Fibroblast of mammary gland (primary cell): ENCODE data around the gene CA10.

Experiments used
- DNase-seq: peaks from one replicate; pipeline ENCODE4 v3.0.0-alpha.2; 2010; ENCODE audit warnings: low read depth
- H3K4me3 ChIP-seq: 2 replicates; pipeline ENCODE4 v1.5.1; 2011; ENCODE audit warnings: low read depth, mild to moderate bottlenecking, low read length, moderate library complexity; ENCODE audit not compliant: control insufficient read depth
- TF ChIP-seq, protein P1 (sequence below): conservative IDR thresholded peaks from 2 replicates; pipeline ENCODE4 v1.5.1; 2011; ENCODE audit warnings: low read depth, low read length, inconsistent platforms; ENCODE audit not compliant: control insufficient read depth, insufficient read depth

CA10 gene

GRCh38 chr17:52148288-52148968, 10.1 kb downstream of the CA10 start:
- TF ChIP-seq, protein P1, sequence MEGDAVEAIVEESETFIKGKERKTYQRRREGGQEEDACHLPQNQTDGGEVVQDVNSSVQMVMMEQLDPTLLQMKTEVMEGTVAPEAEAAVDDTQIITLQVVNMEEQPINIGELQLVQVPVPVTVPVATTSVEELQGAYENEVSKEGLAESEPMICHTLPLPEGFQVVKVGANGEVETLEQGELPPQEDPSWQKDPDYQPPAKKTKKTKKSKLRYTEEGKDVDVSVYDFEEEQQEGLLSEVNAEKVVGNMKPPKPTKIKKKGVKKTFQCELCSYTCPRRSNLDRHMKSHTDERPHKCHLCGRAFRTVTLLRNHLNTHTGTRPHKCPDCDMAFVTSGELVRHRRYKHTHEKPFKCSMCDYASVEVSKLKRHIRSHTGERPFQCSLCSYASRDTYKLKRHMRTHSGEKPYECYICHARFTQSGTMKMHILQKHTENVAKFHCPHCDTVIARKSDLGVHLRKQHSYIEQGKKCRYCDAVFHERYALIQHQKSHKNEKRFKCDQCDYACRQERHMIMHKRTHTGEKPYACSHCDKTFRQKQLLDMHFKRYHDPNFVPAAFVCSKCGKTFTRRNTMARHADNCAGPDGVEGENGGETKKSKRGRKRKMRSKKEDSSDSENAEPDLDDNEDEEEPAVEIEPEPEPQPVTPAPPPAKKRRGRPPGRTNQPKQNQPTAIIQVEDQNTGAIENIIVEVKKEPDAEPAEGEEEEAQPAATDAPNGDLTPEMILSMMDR, result no peak

GRCh38 chr17:52147872-52148271, 10.6 kb downstream of the CA10 start:
- H3K4me3 ChIP-seq, result no peak overlapping the region
- TF ChIP-seq, protein P1, result no peak
- no peak for DNase-seq

More at GRCh38 chr17:52148288-52148968, 10.1 kb downstream of the CA10 start:
- DNase-seq, result no peak
- H3K4me3 ChIP-seq, result no peak overlapping the region

DNA sequence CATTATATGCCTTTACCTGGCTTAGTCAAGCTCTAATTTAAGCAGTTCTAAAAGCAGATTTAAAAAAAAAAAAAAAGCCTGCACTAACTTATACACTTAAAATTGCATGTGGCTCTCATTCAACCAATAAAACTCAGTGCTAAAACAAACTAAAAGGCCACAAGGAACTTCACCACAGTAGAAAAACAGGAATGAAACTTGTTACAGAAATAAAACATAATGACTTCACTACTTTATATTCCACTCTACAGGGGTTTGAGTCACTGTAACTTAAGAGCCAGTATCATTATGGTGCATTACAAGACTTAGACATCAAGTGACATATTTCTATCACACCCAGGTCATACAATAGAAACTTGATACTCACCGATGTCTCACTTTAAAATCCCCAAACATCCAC, 11.1 kb downstream of the CA10 start:
- H3K4me3 ChIP-seq, result no peak overlapping the region
- TF ChIP-seq, protein P1, result no peak
- no peak for DNase-seq

DNA sequence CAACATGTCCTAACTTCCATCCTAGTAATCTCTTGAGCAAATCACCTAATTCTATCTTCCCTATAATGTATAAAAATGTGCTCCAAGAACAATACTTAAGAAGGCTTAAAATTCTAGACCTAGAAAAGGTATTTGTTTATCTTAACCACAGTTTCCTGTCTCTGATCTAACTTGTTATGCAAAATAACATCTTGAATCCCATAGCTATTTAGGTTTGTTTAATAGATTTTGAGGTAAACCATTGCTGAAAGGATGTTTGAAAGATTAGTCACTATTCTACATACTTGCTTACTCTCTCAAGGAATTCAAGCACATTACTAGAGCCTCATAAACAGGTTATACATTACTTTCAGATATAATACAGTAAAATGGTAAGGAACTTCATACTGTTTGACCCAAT, 13.0 kb downstream of the CA10 start:
- no peak for DNase-seq
- H3K4me3 ChIP-seq, result no peak overlapping the region

GRCh38 chr17:52143542-52143941, 15.0 kb downstream of the CA10 start:
- TF ChIP-seq, protein P1, result no peak
- no peak for DNase-seq
- no peak overlapping the region for H3K4me3 ChIP-seq

More for the DNA sequence above, 13.0 kb downstream of the CA10 start:
- TF ChIP-seq, protein P1, result no peak

DNA sequence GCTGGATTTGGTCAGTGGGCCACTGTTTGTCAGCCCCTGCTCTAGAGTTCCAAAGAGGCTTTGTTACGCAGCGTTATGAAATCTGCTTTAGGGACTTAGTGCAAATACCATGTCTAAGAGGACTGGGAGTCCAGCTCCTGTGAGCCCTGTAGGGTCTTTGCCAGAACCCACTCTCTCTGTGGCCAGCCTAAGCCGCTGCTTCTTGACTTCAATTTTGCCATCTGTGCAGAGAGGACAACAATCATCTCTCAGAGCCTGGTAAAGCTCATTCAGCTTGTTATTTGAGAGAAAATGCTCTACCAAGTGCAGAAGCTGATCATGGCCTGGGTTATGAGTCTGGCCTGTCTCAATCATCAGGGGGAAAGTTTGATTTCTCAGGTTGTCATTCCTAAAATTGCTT, 17.9 kb downstream of the CA10 start:
- DNase-seq, result no peak
- H3K4me3 ChIP-seq, result no peak overlapping the region
- TF ChIP-seq, protein P1, result no peak
